Measurements from ENCODE around the gene SCUBE1.

- TF ChIP-seq CTCF (IDR thresholded peaks at IDR 0.05; ENCODE audit: extremely low read depth in 1 of 2, insufficient read depth in 1 of 2, low read depth in 1 of 2, low read length in 2 of 2) (no peak), MYC (IDR thresholded peaks at IDR 0.05; ENCODE audit: low read depth, low read length) (no peak), EZH2 (IDR thresholded peaks at IDR 0.05; ENCODE audit: borderline replicate concordance, low read depth, low read length, severe bottlenecking) (no peak), POLR2A (IDR thresholded peaks at IDR 0.05; ENCODE audit: low read depth, low read length) (no peak)
Observed at GRCh38 chr22:43289976-43290721, 53.0 kb downstream of the SCUBE1 start.

Data from endothelial cell of umbilical vein (primary cell).